Activated T-cell treated with anti-CD3 and anti-CD28 coated beads, Interleukin-2, amount 50 U/mL, for 24 hours (primary cell): ENCODE data around the gene PRR9.
"Not testable (repeated sequence)": the region's sequence is repeated elsewhere in the genome, so short reads cannot be mapped to it uniquely, and the experiment has no call there.

Experiments used
- DNase-seq: peaks from one replicate; pipeline ENCODE4 v3.0.0-alpha.2; 2020
- H3K27ac Mint-ChIP-seq: 2 replicates; pipeline ENCODE4 v1.8.0; 2020; ENCODE audit warnings: mild to moderate bottlenecking, mixed read lengths
- H3K27me3 Mint-ChIP-seq: 2 replicates; pipeline ENCODE4 v1.8.0; 2020; ENCODE audit warnings: mixed read lengths
- H3K36me3 Mint-ChIP-seq: 2 replicates; pipeline ENCODE4 v1.8.0; 2020; ENCODE audit warnings: low read depth, mixed read lengths
- H3K4me1 Mint-ChIP-seq: 2 replicates; pipeline ENCODE4 v1.8.0; 2020; ENCODE audit warnings: low read depth, mixed read lengths
- H3K4me3 Mint-ChIP-seq: 2 replicates; pipeline ENCODE4 v1.8.0; 2020; ENCODE audit warnings: mild to moderate bottlenecking, moderate library complexity, mixed read lengths
- H3K9me3 Mint-ChIP-seq: 2 replicates; pipeline ENCODE4 v1.8.0; 2020; ENCODE audit warnings: mixed read lengths

PRR9 gene, protein sequence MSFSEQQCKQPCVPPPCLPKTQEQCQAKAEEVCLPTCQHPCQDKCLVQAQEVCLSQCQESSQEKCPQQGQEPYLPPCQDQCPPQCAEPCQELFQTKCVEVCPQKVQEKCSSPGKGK

DNA sequence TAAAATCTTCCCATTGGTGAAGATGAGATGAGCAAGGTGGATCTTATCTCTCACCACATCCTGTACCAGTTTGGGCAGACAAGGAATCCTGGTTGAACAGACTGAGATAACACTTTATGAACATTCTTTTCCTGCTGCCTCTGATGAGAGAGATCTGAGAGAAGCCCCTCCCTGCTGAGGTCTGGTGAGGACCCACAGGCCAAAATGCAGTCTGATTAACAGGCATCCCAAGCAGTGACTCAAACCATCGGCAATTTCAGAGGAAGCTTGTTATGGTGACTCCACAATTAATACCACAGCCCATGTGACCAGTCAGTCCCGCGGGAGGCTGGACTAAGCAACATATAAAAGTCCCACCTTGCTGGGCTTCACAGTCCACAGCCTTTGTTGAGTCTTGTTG is at the start of gene PRR9:
TSS of gene PRR9 (plus strand) at position 373 of the 400 bp plus-strand sequence. CDS start 561 bp downstream, outside the sequence.
- H3K9me3 Mint-ChIP-seq: no peaks in the 10 kb centered on the region
- DNase-seq: no peak
- H3K27ac Mint-ChIP-seq: no peak within 1 kb of the TSS
- no peaks in the 10 kb centered on the region for H3K36me3 Mint-ChIP-seq
- H3K27me3 Mint-ChIP-seq: peaks cover 4% of the 10 kb centered on the region
- H3K4me3 Mint-ChIP-seq: no peak within 1 kb of the TSS
- H3K4me1 Mint-ChIP-seq: peaks cover 2% of the 10 kb centered on the region

DNA sequence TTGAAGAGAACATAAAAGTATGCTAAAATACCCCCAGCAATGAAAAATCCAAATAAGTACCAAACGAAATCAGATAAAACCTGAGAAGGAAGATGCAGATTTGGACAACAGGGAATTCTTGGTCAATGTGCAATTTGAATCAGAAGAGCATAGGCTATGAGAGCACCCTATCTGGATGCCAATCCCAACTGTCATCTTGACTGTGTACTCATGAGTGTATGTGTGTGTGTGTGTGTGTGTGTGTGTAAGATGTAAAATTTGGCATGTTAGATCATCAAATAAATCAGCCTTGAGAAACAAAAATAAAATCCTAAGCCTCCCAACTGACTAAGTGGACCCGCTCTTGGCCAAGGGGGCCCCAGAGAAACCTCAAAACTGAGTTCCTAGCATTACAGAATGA is 48.7 kb upstream of the PRR9 start:
- no peaks in the 10 kb centered on the region for H3K9me3 Mint-ChIP-seq
- no peaks in the 10 kb centered on the region for H3K36me3 Mint-ChIP-seq
- no peak overlapping the region for H3K27ac Mint-ChIP-seq
- H3K4me1 Mint-ChIP-seq: no peaks in the 10 kb centered on the region
- no peak overlapping the region for H3K4me3 Mint-ChIP-seq
- no peak for DNase-seq
- peaks cover 43% of the 10 kb centered on the region for H3K27me3 Mint-ChIP-seq

DNA sequence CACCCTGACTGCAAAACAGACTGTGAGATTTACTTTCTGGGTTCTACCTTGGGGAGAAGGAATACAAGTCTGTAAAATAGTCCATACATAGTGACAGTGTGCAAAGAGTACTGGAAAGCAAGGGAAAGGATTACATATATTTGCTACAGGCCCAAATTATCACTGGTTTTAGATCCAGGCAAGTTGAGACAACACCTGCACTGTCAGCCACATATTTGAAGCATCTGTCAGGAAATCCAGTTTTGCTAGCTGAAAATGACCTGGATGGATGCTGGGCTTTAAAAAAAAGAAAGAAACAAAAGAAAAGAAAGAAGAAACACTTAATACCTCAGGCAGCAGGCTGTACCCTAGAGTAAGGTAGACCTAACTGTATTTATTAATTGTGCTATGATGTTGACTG is 42.8 kb upstream of the PRR9 start:
- DNase-seq: no peak

DNA sequence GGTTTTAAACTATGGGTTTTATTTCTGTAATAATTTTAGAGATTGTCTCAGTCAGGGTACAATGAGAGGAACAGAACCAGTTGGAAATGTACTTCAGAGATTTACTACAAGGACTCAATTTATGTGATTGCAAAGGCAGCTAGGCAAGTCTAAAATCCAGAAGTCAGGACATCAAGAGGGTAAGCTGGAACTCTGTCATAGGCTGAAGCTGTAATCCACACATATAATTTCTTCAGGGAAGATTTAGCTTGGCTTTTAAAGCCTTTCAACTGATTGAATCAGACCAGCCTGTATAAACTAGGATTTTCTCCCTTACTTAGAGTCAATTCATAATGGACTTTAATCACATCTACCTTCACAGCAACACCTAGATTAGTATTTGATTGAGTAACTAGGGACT is 38.5 kb upstream of the PRR9 start:
- Mint-ChIP-seq H3K4me1 (no peaks in the 10 kb centered on the region), H3K27ac (no peak overlapping the region), H3K4me3 (no peak overlapping the region), H3K27me3 (peaks cover 22% of the 10 kb centered on the region), H3K36me3 (no peaks in the 10 kb centered on the region), H3K9me3 (no peaks in the 10 kb centered on the region)
- no peak for DNase-seq

More for the DNA sequence above, 42.8 kb upstream of the PRR9 start:
- Mint-ChIP-seq H3K36me3 (no peaks in the 10 kb centered on the region), H3K27me3 (peaks cover 17% of the 10 kb centered on the region), H3K9me3 (no peaks in the 10 kb centered on the region), H3K4me1 (no peaks in the 10 kb centered on the region), H3K27ac (no peak overlapping the region), H3K4me3 (no peak overlapping the region)

DNA sequence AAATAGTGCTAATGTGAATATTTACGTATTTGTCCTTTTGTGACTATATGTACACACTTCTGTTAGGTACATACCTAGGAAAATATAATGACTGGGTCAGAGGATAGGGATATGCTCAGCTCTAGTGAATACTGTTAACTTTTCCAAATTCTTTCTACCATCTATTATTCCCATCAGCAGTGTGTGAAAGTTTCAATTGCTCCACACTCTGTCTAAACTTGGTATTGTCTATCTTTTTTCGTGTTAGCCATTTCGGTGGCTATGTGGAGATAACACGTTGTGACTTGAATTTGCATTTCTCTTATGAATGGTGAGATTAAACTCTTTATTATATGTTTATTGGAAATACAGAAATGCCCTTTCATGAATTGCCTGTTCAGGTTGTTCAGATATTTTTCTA is 36.8 kb upstream of the PRR9 start:
- Mint-ChIP-seq H3K4me1 (no peaks in the 10 kb centered on the region), H3K36me3 (no peaks in the 10 kb centered on the region), H3K9me3 (peaks cover 3% of the 10 kb centered on the region), H3K27ac (no peak overlapping the region), H3K4me3 (no peak overlapping the region), H3K27me3 (peaks cover 32% of the 10 kb centered on the region)
- DNase-seq: no peak

DNA sequence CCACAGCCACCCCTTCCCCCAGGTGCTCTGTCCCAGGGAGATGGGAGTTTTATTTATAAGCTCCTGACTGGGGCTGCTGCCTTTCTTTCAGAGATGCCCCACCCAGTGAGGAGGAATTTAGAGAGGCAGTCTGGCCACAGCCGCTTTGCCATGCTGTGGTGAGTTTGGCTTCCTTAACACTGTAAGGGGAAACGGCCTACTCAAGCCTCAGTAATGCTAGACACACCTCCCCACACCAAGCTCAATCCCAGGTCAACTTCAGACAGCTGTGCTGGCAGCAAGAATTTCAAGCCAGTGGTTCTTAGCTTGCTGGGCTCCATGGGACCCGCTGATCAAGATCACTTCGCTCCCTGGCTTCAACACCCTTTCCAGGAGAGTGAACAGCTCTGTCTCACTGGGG is 29.1 kb upstream of the PRR9 start:
- H3K27ac Mint-ChIP-seq, H3K4me1 Mint-ChIP-seq, DNase-seq, H3K4me3 Mint-ChIP-seq, H3K36me3 Mint-ChIP-seq: not testable (repeated sequence)
- Mint-ChIP-seq H3K9me3 (peaks cover 12% of the 10 kb centered on the region), H3K27me3 (peaks cover 71% of the 10 kb centered on the region)

DNA sequence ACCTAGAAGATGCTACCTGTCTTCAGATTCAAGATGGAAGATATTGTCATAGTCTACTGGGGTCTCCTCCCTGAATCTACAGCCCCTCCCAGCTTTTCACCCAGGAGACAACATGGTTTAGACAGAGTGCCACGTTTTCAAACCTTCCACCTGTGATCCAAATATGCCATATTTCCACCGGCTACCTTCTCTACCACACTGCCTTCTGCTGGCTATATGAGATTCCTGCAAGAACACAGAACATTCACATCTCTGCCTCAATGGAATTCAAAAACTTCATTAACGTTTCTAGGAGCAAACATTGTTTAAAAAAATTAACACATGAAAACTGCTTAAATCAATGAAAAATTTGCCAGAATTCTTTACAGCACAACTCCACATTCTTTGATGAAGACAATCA is 27.0 kb upstream of the PRR9 start:
- Mint-ChIP-seq H3K4me3 (no peak overlapping the region), H3K9me3 (peaks cover 10% of the 10 kb centered on the region), H3K4me1 (no peaks in the 10 kb centered on the region), H3K27ac (no peak overlapping the region), H3K27me3 (peaks cover 72% of the 10 kb centered on the region), H3K36me3 (no peaks in the 10 kb centered on the region)
- no peak for DNase-seq

DNA sequence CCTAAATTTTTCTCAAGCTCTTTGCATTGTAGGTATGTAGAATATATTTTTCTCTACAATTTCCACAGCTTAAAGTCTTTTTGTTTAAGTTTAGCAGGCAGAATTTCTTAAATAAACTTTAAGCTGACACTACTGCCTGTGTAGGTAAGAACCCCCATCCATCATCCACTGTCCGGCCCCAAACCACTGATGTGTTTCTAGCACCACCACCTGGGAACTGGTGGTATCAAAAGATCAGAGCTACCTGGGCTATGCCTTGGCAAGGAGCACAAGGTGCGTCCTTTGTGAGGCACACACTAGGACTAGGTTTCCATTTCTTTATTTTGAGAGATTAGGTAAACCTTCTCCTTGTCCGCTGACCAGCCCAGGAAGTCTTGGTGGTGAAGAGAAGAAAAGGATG is 24.7 kb upstream of the PRR9 start:
- H3K36me3 Mint-ChIP-seq: no peaks in the 10 kb centered on the region
- no peak overlapping the region for H3K27ac Mint-ChIP-seq
- H3K4me3 Mint-ChIP-seq: no peak overlapping the region
- H3K4me1 Mint-ChIP-seq: no peaks in the 10 kb centered on the region
- no peaks in the 10 kb centered on the region for H3K9me3 Mint-ChIP-seq
- no peak for DNase-seq
- peaks cover 64% of the 10 kb centered on the region for H3K27me3 Mint-ChIP-seq

DNA sequence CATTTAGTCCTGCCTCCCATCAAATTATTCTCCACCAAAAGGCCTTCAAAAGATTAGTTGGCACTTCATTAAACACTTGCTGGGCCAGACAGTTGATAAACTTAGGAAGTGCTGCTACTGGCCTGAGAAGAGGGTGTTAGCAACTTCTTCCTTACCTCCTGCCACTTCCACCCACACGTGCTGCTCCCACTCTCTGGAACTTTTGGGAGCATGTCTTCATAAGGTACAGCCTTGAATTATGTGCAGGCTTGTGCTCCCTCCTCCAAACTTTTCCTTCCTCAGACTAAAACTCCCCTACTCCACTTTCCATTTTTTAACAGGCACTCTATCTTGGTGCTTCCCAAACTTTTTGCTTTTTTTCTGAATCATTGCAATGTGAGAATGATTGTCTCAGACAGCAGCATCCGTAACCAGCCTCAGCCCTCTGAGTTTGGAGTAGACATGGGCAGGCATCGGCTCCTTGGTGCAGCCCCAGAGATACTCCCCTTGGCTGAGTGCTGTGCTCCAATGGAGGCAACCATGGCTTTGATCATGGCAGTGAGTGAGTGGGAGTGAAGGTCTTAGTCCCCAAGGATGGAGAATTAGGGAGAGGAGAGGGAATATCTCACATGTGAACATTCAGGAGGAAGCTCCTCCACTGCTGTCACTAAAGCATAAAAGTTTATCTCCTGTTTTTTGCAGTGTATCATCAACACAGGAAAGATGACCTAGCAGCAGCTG is 22.9 kb upstream of the PRR9 start:
- H3K27ac Mint-ChIP-seq: no peak overlapping the region
- no peak for DNase-seq
- no peaks in the 10 kb centered on the region for H3K4me1 Mint-ChIP-seq
- H3K4me3 Mint-ChIP-seq: no peak overlapping the region
- no peaks in the 10 kb centered on the region for H3K36me3 Mint-ChIP-seq
- no peaks in the 10 kb centered on the region for H3K9me3 Mint-ChIP-seq
- H3K27me3 Mint-ChIP-seq: peaks cover 70% of the 10 kb centered on the region

DNA sequence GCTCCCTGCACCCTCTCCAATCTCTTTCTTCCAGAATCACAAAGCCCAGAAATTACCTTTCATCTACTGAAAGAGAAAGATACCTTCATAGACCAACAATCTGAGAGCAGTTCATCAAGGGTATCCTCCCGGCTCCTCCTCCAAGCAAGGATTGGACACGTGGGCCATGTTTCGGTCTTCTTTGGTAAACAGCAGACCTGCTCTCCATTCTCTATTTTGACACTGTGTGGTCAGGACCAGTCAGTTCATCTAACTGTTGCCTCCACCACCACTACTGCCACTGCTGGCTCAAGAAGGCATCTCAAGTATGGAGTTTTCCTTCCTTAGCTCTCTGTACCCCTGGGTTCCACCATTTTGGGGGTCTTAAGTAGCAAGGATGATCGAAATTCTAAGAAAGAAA is 22.2 kb upstream of the PRR9 start:
- no peaks in the 10 kb centered on the region for H3K9me3 Mint-ChIP-seq
- peaks cover 65% of the 10 kb centered on the region for H3K27me3 Mint-ChIP-seq
- no peak for DNase-seq
- H3K4me3 Mint-ChIP-seq: no peak overlapping the region
- no peaks in the 10 kb centered on the region for H3K36me3 Mint-ChIP-seq
- H3K27ac Mint-ChIP-seq: no peak overlapping the region
- no peaks in the 10 kb centered on the region for H3K4me1 Mint-ChIP-seq

DNA sequence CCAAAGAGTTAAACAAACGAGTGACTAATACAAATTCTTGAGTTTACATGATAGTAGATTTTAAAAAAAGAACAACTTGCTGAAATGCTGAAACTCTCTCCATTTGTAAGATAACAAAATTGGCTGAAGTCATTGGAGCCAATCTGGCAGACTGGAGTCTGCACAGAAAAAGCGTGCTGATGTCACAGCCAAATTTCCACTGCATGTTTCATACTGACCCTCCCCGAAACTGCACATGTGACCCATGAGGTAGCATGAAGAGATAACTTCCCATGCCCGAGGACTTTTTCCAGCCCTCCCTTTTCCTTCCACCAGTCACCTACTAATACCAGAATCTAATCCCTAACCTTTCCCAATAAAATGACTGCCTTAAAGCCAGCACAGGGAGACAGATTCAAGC is 15.4 kb upstream of the PRR9 start:
- DNase-seq: no peak
- H3K4me3 Mint-ChIP-seq: no peak overlapping the region
- H3K27me3 Mint-ChIP-seq: peaks cover 44% of the 10 kb centered on the region
- no peak overlapping the region for H3K27ac Mint-ChIP-seq
- H3K9me3 Mint-ChIP-seq: no peaks in the 10 kb centered on the region
- no peaks in the 10 kb centered on the region for H3K4me1 Mint-ChIP-seq
- no peaks in the 10 kb centered on the region for H3K36me3 Mint-ChIP-seq

DNA sequence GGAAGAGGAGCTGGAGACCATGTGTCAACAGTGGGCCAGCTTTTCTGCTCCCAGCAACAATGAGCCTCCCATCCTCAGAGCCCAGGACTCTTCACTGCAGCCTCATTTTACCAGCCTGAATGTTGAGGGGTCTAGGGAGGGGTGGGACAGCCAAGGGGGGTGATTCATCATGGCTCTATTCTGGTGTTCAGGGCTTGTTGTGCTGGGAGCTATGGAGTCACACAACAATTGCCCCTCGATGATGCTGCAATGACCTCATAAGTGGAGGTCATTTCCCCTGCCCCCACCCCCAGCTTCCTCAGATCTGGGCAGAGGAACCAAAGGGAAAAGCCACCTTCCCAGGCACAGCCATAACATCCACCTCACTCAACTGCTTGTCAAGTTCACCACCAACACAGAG is 14.3 kb upstream of the PRR9 start, which contains the start of gene LELP1:
TSS of gene LELP1 (plus strand) at position 301 of the 400 bp plus-strand sequence. CDS start 1,278 bp downstream, outside the sequence.
- no peaks in the 10 kb centered on the region for H3K9me3 Mint-ChIP-seq
- no peak within 1 kb of the TSS for H3K4me3 Mint-ChIP-seq
- H3K36me3 Mint-ChIP-seq: no peaks in the 10 kb centered on the region
- H3K4me1 Mint-ChIP-seq: no peaks in the 10 kb centered on the region
- H3K27ac Mint-ChIP-seq: no peak within 1 kb of the TSS
- H3K27me3 Mint-ChIP-seq: peaks cover 51% of the 10 kb centered on the region
- DNase-seq: no peak

DNA sequence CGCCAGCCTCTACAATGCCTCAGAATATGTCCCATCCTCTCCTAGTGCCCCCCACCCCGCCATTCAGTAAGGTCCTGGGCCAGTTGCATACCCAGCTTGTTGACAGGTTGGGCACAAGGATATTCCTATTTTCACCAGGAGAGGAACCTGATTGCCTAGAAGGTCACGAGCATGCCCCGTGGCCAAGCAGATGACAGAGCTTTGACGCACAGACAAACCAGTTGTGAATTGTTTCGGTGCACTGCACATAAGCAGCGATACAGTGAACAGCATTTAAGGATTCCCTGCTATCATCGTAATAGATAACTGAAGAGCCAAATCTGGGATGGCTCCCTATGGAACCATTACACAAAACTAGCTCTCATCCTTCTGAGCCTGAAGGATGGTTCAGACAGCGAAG is 10.8 kb upstream of the PRR9 start:
- H3K27ac Mint-ChIP-seq: no peak overlapping the region
- peaks cover 51% of the 10 kb centered on the region for H3K27me3 Mint-ChIP-seq
- DNase-seq: no peak
- no peak overlapping the region for H3K4me3 Mint-ChIP-seq
- no peaks in the 10 kb centered on the region for H3K4me1 Mint-ChIP-seq
- no peaks in the 10 kb centered on the region for H3K9me3 Mint-ChIP-seq
- H3K36me3 Mint-ChIP-seq: no peaks in the 10 kb centered on the region

DNA sequence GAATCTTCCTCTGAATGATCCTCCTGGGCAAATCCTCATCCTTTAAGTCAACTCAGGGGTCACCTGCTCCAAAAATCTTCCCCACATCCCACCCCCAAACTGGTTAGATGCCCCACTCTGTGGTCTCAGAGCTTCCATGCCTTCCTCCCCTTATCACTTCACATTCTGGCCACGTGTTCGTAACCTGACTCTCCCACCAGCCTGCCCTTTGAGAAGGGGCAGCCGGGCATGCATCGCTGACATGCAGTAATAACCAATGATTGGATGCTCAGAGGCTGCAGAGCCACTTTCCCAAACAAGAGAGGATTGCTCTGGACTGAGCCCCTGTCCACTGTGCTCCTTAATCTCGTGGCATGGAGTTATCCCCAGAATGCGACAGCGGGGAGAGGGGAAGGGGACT is 7.2 kb upstream of the PRR9 start:
- no peak for DNase-seq
- Mint-ChIP-seq H3K4me3 (no peak overlapping the region), H3K27me3 (peaks cover 33% of the 10 kb centered on the region), H3K4me1 (no peaks in the 10 kb centered on the region), H3K27ac (no peak overlapping the region), H3K9me3 (no peaks in the 10 kb centered on the region), H3K36me3 (no peaks in the 10 kb centered on the region)

DNA sequence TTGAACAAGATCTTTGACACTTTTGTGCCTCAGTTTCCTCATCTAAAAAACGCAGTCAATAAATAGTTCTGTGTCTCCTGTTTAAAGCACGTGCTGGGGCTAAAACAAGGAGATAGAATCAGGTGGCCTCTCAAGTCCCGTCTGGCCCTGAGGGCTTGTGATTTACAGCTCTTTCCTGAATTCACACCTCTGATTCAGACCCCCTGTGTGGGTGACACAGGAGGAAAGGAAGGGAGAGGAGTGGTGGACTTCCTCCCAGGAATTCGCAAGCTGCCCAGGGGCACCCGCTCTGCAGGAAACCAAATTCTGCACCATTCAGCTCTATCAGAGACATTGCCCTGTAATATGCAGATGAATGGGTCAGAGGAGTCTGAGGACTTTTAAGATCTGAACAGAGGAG is 5.2 kb upstream of the PRR9 start:
- Mint-ChIP-seq H3K36me3 (no peaks in the 10 kb centered on the region), H3K9me3 (no peaks in the 10 kb centered on the region), H3K4me3 (no peak overlapping the region), H3K4me1 (peaks cover 2% of the 10 kb centered on the region), H3K27me3 (peaks cover 24% of the 10 kb centered on the region), H3K27ac (no peak overlapping the region)
- no peak for DNase-seq
